Nephron (organoid): Measurements from ENCODE around the gene CDH13.

Experiments
- H3K27ac Mint-ChIP-seq, 3 experiments: 2 replicates each; pipeline ENCODE4 v1.8.0; 2020; ENCODE audit warnings: mixed read lengths in 3 of 3, mild to moderate bottlenecking in 2 of 3, moderate library complexity in 1 of 3
- H3K27me3 Mint-ChIP-seq: 2 replicates; pipeline ENCODE4 v1.8.0; 2021; ENCODE audit warnings: low read depth, mild to moderate bottlenecking, moderate library complexity, mixed read lengths
- H3K36me3 Mint-ChIP-seq: 2 replicates; pipeline ENCODE4 v1.8.0; 2020; ENCODE audit warnings: low read depth, mixed read lengths
- H3K4me1 Mint-ChIP-seq: 2 replicates; pipeline ENCODE4 v1.8.0; 2020; ENCODE audit warnings: mixed read lengths
- H3K4me3 Mint-ChIP-seq, 3 experiments: 2 replicates each; pipeline ENCODE4 v1.8.0; 2020; ENCODE audit warnings: mild to moderate bottlenecking in 3 of 3, mixed read lengths in 3 of 3, moderate library complexity in 2 of 3
- H3K9me3 Mint-ChIP-seq: 2 replicates; pipeline ENCODE4 v1.8.0; 2020; ENCODE audit warnings: mixed read lengths
- TF ChIP-seq, protein P1 (sequence below), 3 experiments: fragments of 200-600 bp; sonication (generic); IDR thresholded peaks; one replicate each; pipeline ENCODE4 v1.5.0; 2021; ENCODE audit warnings: antibody characterized with exemption in 3 of 3; ENCODE audit not compliant: unreplicated experiment in 3 of 3

CDH13 gene

DNA sequence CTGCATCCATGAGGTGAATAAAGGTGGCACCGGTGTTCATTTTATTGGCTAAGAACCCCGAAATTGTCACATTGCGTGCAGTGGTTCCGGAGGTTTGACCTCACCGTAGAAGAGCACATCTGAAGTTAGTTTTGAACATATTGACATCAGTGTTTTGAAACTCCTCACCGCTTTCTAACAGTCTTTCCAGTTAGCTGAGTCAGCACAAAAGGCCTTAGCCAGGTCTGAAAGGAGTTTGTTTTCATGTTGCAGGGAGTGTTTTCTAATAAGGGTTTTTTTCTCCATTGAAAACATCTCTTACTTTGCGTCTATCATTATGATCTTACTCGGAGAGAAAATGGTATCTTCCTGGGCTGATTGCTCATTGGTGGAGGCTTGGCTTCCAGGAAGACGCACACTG, 1006.5 kb downstream of the CDH13 start:
- H3K4me3 Mint-ChIP-seq: no peak overlapping the region
- H3K4me1 Mint-ChIP-seq: no peaks in the 10 kb centered on the region
- no peaks in the 10 kb centered on the region for H3K9me3 Mint-ChIP-seq
- H3K27ac Mint-ChIP-seq: no peak overlapping the region
- TF ChIP-seq, protein P1, sequence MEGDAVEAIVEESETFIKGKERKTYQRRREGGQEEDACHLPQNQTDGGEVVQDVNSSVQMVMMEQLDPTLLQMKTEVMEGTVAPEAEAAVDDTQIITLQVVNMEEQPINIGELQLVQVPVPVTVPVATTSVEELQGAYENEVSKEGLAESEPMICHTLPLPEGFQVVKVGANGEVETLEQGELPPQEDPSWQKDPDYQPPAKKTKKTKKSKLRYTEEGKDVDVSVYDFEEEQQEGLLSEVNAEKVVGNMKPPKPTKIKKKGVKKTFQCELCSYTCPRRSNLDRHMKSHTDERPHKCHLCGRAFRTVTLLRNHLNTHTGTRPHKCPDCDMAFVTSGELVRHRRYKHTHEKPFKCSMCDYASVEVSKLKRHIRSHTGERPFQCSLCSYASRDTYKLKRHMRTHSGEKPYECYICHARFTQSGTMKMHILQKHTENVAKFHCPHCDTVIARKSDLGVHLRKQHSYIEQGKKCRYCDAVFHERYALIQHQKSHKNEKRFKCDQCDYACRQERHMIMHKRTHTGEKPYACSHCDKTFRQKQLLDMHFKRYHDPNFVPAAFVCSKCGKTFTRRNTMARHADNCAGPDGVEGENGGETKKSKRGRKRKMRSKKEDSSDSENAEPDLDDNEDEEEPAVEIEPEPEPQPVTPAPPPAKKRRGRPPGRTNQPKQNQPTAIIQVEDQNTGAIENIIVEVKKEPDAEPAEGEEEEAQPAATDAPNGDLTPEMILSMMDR (IDR thresholded peaks at IDR 0.05; ENCODE audit: unreplicated experiment in 3 of 3): no peak
- H3K27me3 Mint-ChIP-seq: peaks cover 8% of the 10 kb centered on the region
- H3K36me3 Mint-ChIP-seq: no peaks in the 10 kb centered on the region

GRCh38 chr16:83648347-83648746, 1021.6 kb downstream of the CDH13 start:
- H3K27me3 Mint-ChIP-seq: no peaks in the 10 kb centered on the region
- TF ChIP-seq, protein P1 (IDR thresholded peaks at IDR 0.05; ENCODE audit: unreplicated experiment in 3 of 3): no peak
- no peaks in the 10 kb centered on the region for H3K36me3 Mint-ChIP-seq
- no peak overlapping the region for H3K4me3 Mint-ChIP-seq
- H3K4me1 Mint-ChIP-seq: no peaks in the 10 kb centered on the region
- no peak overlapping the region for H3K27ac Mint-ChIP-seq
- peaks cover 7% of the 10 kb centered on the region for H3K9me3 Mint-ChIP-seq

DNA sequence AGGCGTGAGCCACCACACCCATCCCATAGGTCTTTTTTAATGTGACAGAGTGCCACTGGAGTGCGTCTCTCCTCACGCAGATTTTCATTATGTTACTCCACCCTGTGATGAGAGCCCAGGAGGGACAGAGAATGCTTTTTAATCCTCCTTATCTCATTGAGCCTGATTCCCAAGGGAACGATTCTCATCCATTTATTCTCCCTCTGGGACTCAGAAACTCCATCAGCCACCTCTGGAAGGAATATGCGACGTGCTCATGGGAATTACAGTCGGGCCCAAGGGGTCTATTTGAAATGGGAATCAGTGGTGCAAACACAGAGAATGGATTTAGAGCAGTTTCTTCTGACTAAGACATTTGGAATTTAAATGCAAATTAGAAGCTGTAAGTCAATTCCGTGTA, 1025.1 kb downstream of the CDH13 start:
- Mint-ChIP-seq H3K9me3 (no peaks in the 10 kb centered on the region), H3K27me3 (no peaks in the 10 kb centered on the region), H3K4me1 (peaks cover 5% of the 10 kb centered on the region)

GRCh38 chr16:83652943-83653342, 1026.2 kb downstream of the CDH13 start:
- H3K27me3 Mint-ChIP-seq: no peaks in the 10 kb centered on the region
- TF ChIP-seq, protein P1 (IDR thresholded peaks at IDR 0.05; ENCODE audit: unreplicated experiment in 3 of 3): no peak

More for the DNA sequence above, 1025.1 kb downstream of the CDH13 start:
- TF ChIP-seq, protein P1 (IDR thresholded peaks at IDR 0.05; ENCODE audit: unreplicated experiment in 3 of 3): no peak
- Mint-ChIP-seq H3K27ac (no peak overlapping the region), H3K4me3 (no peak overlapping the region), H3K36me3 (no peaks in the 10 kb centered on the region)

GRCh38 chr16:83653785-83654184, 1027.0 kb downstream of the CDH13 start:
- Mint-ChIP-seq H3K27me3 (no peaks in the 10 kb centered on the region), H3K4me1 (peaks cover 5% of the 10 kb centered on the region), H3K27ac (no peak overlapping the region), H3K4me3 (no peak overlapping the region), H3K36me3 (no peaks in the 10 kb centered on the region), H3K9me3 (peaks cover under 1% of the 10 kb centered on the region)
- TF ChIP-seq, protein P1 (IDR thresholded peaks at IDR 0.05; ENCODE audit: unreplicated experiment in 3 of 3): no peak

More at GRCh38 chr16:83652943-83653342, 1026.2 kb downstream of the CDH13 start:
- Mint-ChIP-seq H3K9me3 (no peaks in the 10 kb centered on the region), H3K36me3 (no peaks in the 10 kb centered on the region), H3K4me1 (peaks cover 5% of the 10 kb centered on the region), H3K4me3 (no peak overlapping the region), H3K27ac (no peak overlapping the region)

DNA sequence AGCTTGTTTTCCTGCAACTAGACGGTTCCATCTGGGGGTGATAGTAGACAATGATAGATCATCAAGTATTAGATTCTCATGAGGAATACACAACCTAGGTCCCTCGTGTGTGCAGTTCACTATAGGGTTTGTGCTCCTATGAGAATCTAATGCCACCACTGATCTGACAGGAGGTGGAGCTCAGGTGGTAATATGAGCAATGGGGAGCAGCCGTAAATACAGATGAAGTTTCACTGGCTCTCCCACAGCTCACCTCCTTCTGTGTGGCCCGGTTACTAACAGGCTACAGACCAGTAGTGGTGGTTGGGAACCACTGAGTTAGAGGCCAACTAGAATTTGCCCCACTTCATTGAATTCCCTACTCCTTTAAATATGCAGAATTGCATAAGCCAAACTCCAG, 1033.5 kb downstream of the CDH13 start:
- no peaks in the 10 kb centered on the region for H3K4me1 Mint-ChIP-seq
- no peaks in the 10 kb centered on the region for H3K36me3 Mint-ChIP-seq
- H3K27ac Mint-ChIP-seq: no peak overlapping the region
- H3K27me3 Mint-ChIP-seq: peaks cover 6% of the 10 kb centered on the region
- no peak overlapping the region for H3K4me3 Mint-ChIP-seq
- peaks cover 17% of the 10 kb centered on the region for H3K9me3 Mint-ChIP-seq
- TF ChIP-seq, protein P1 (IDR thresholded peaks at IDR 0.05; ENCODE audit: unreplicated experiment in 3 of 3): no peak
